ENCODE data around the gene FAM114A2. TPM values are rescaled to one million over a fixed set of nuclear protein-coding genes. Genes with fewer than 3 reads are reported as not detected.

Gene FAM114A2
- total RNA-seq, 1 experiment from 2014 or later, result 19.8 TPM

GRCh38 chr5:153981905-153982605 is 56.7 kb downstream of the FAM114A2 start:
- Histone ChIP-seq H3K27me3 (ENCODE audit: insufficient read depth, low read length) (no peaks in the 10 kb centered on the region), H3K9ac (ENCODE audit: low read length) (no peak overlapping the region), H3K4me2 (ENCODE audit: low read length) (no peak overlapping the region), H3K36me3 (ENCODE audit: control insufficient read depth in 1 of 2, insufficient read depth in 2 of 2, low read length in 2 of 2) (no peaks in the 10 kb centered on the region), H3K9me2 (ENCODE audit: insufficient read depth) (no peaks in the 10 kb centered on the region), H3K27ac (ENCODE audit: low read depth, low read length) (no peak overlapping the region), H2AFZ (ENCODE audit: low read depth, low read length, poor library complexity, severe bottlenecking) (no peak overlapping the region), H3K79me2 (ENCODE audit: insufficient read depth, low read length) (no peaks in the 10 kb centered on the region), H3K4me3 (replicated peaks in 1 of 2; ENCODE audit: low read depth in 1 of 2, low read length in 2 of 2) (no peak overlapping the region), H4K20me1 (ENCODE audit: insufficient read depth) (no peaks in the 10 kb centered on the region), H3K4me1 (ENCODE audit: control insufficient read depth in 1 of 2, insufficient read depth in 2 of 2, low read length in 2 of 2) (no peaks in the 10 kb centered on the region), H3K9me3 (ENCODE audit: control insufficient read depth in 1 of 2, insufficient read depth in 1 of 2, low read depth in 1 of 2, low read length in 2 of 2) (no peaks in the 10 kb centered on the region)
- intact Hi-C loops (cut with micrococcal nuclease), result no loop called here
- no peak for DNase-seq (ENCODE audit: low read depth, low spot score)
- TF ChIP-seq EZH2 (IDR thresholded peaks at IDR 0.05) (no peak), TCF7L2 (IDR thresholded peaks at IDR 0.05; ENCODE audit: borderline replicate concordance, extremely low read depth, insufficient read depth, insufficient read length) (no peak), CBX3 (IDR thresholded peaks at IDR 0.05; ENCODE audit: low read depth) (no peak)
- ChIA-PET RAD21 (ENCODE audit: low non-redundant PET in 1 of 2, low total read pairs in 2 of 2, uncharacterized antibody in 2 of 2, unreplicated experiment in 2 of 2) (no interaction called here), POLR2A (no interaction called here), CTCF (no interaction called here)
- BruUV-seq (replicated peaks), result no TSS peak
- ATAC-seq, result no peak

DNA sequence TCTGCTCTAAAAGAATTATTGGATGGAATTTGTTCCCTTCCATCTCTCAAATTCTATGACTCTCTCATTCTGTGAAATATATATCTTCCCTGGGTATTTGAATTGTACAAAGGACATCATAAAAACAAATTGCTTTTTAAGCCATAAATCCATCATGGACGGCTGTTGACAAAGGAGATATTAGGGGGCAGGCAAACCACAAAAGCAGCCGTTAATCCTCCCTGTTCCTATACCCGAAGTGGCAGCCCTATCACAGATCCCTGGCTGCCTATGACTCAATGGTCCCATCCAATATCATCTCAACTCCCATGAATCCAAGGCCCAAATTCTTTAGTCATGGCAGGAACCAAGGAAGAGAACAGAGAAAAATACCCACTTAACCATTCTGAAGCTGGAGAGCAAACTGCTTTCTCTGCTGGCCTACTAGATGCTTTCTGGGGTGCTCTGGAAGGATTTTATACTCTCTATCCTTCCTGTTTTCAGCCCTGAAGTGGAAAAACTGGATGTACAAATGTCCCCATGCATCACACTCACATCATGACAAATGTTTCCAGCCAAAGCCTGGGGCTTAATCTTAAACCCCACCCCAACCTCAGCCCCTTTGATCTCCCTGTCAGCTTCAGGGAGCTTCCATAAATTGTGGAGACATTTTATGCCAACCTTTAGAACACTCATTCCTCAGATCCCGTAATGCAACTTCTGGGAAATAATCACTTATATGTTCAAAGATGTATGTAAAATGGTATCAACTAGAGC is 59.5 kb downstream of the FAM114A2 start:
- H3K4me1 ChIP-seq (ENCODE audit: control insufficient read depth in 1 of 2, insufficient read depth in 2 of 2, low read length in 2 of 2), result no peaks in the 10 kb centered on the region
- H3K27me3 ChIP-seq (ENCODE audit: insufficient read depth, low read length), result no peaks in the 10 kb centered on the region
- no peaks in the 10 kb centered on the region for H3K9me2 ChIP-seq (ENCODE audit: insufficient read depth)
- no peak overlapping the region for H3K4me3 ChIP-seq (replicated peaks in 1 of 2; ENCODE audit: low read depth in 1 of 2, low read length in 2 of 2)
- ChIA-PET RAD21 (ENCODE audit: low non-redundant PET in 1 of 2, low total read pairs in 2 of 2, uncharacterized antibody in 2 of 2, unreplicated experiment in 2 of 2) (no interaction called here), POLR2A (no interaction called here), CTCF (interaction anchor here (1.0 kb wide), 2 partner anchors 93 to 426 kb away, joined by 3 to 4 read pairs; no protein-coding TSS in a partner anchor)
- no peaks in the 10 kb centered on the region for H4K20me1 ChIP-seq (ENCODE audit: insufficient read depth)
- no TSS peak for BruUV-seq (replicated peaks)
- H3K79me2 ChIP-seq (ENCODE audit: insufficient read depth, low read length), result no peaks in the 10 kb centered on the region
- no peak overlapping the region for H2AFZ ChIP-seq (ENCODE audit: low read depth, low read length, poor library complexity, severe bottlenecking)
- no peak for DNase-seq (ENCODE audit: low read depth, low spot score)
- H3K9me3 ChIP-seq (ENCODE audit: control insufficient read depth in 1 of 2, insufficient read depth in 1 of 2, low read depth in 1 of 2, low read length in 2 of 2), result no peaks in the 10 kb centered on the region
- intact Hi-C loops (cut with micrococcal nuclease), result no loop called here
- ATAC-seq, result no peak
- no peak overlapping the region for H3K9ac ChIP-seq (ENCODE audit: low read length)
- H3K27ac ChIP-seq (ENCODE audit: low read depth, low read length), result no peak overlapping the region
- H3K36me3 ChIP-seq (ENCODE audit: control insufficient read depth in 1 of 2, insufficient read depth in 2 of 2, low read length in 2 of 2), result no peaks in the 10 kb centered on the region
- H3K4me2 ChIP-seq (ENCODE audit: low read length), result no peak overlapping the region
- no peak for TF ChIP-seq CTCF (IDR thresholded peaks at IDR 0.05 in 2 of 3, conservative IDR thresholded peaks at IDR 0.05 in 1 of 3; ENCODE audit: borderline replicate concordance in 1 of 3, insufficient read depth in 1 of 3, low read depth in 2 of 3, low read length in 2 of 3)
- TF ChIP-seq ZNF274 (IDR thresholded peaks at IDR 0.05; ENCODE audit: low read depth, low read length), result no peak
- no peak for TF ChIP-seq SP1 (IDR thresholded peaks at IDR 0.05; ENCODE audit: low read depth)
- no peak for TF ChIP-seq TCF7L2 (IDR thresholded peaks at IDR 0.05; ENCODE audit: borderline replicate concordance, extremely low read depth, insufficient read depth, insufficient read length)
- no peak for TF ChIP-seq EGR1 (IDR thresholded peaks at IDR 0.05; ENCODE audit: low read depth)
- no peak for TF ChIP-seq RAD21 (IDR thresholded peaks at IDR 0.05; ENCODE audit: low read depth)
- TF ChIP-seq SRF (IDR thresholded peaks at IDR 0.05; ENCODE audit: low read depth), result no peak
- no peak for TF ChIP-seq FOSL1 (IDR thresholded peaks at IDR 0.05; ENCODE audit: low read depth)
- TF ChIP-seq EZH2phosphoT487 (IDR thresholded peaks at IDR 0.05; ENCODE audit: borderline replicate concordance), result no peak
- no peak for TF ChIP-seq REST (IDR thresholded peaks at IDR 0.05; ENCODE audit: low read depth)
- no peak for TF ChIP-seq ZFX (IDR thresholded peaks at IDR 0.05)
- TF ChIP-seq, protein P1, sequence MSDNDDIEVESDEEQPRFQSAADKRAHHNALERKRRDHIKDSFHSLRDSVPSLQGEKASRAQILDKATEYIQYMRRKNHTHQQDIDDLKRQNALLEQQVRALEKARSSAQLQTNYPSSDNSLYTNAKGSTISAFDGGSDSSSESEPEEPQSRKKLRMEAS (IDR thresholded peaks at IDR 0.05), result no peak
